A549 (cell line): Measurements from ENCODE around the gene DPM1. TPM values are rescaled to one million over a fixed set of nuclear protein-coding genes. Genes with fewer than 3 reads are reported as not detected.
A peak's percentile ranks its signal among the peaks of the same experiment; 100 is the strongest.

Experiments used
- ATAC-seq, 2 experiments: fragments of 200-7000 bp in 1 of 2; fragments of >200 bp in 1 of 2; cut with Nextera tagmentation in 1 of 2; cut with Tn5 transposase in 1 of 2; 3 replicates each; pipeline versions ENCODE4 v1.8.0 to v1.9.1; 2018 to 2020; ENCODE audit warnings: mild to moderate bottlenecking in 1 of 2, moderate library complexity in 1 of 2
- CTCF ChIA-PET: fragments of 300-600 bp; sonication (Branson Sonifier 250); formaldehyde crosslinking; extraction: SDS; loops from one replicate; lab custom pipeline; 2021; ENCODE audit warnings: antibody characterized with exemption, inconsistent platforms; lab: Yijun Ruan, JAX
- POLR2A ChIA-PET: fragments of 350-600 bp; formaldehyde crosslinking; extraction: SDS; loops from one replicate; lab custom pipeline; 2021; ENCODE audit warnings: antibody characterized with exemption, inconsistent platforms; lab: Yijun Ruan, JAX
- DNase-seq, 2 experiments: peaks; one replicate each; pipeline versions ENCODE4 v3.0.0 to v3.0.0-alpha.2; 2011 to 2016; ENCODE audit warnings: low read depth in 1 of 2, low spot score in 1 of 2
- FAIRE-seq: peaks from 2 replicates; lab custom pipeline; 2011; peaks lifted over from hg19 to GRCh38; lab: Jason Lieb, UNC
- H3K27ac ChIP-seq, 2 experiments: fragments of >200 bp; sonication (Bioruptor Twin); formaldehyde crosslinking; 3 replicates each; pipeline ENCODE4 v1.5.1; 2016 to 2017
- H3K4me1 ChIP-seq: fragments of >200 bp; sonication (Bioruptor Twin); formaldehyde crosslinking; 3 replicates; pipeline ENCODE4 v1.6.1; 2016
- H3K4me2 ChIP-seq: fragments of >200 bp; sonication (Bioruptor Twin); formaldehyde crosslinking; 3 replicates; pipeline ENCODE4 v1.6.1; 2016
- H3K4me3 ChIP-seq: fragments of >200 bp; sonication (Bioruptor Twin); formaldehyde crosslinking; 3 replicates; pipeline ENCODE4 v1.5.1; 2016
- H3K9me3 ChIP-seq: fragments of >200 bp; sonication (Bioruptor Twin); formaldehyde crosslinking; 3 replicates; pipeline ENCODE4 v1.6.1; 2016
- ATOH8 ChIP-seq: fragments of 250-450 bp; sonication (Bioruptor Pico); IDR thresholded peaks from 2 replicates; pipeline ENCODE4 v1.5.0; 2020; ENCODE audit warnings: low read depth, mild to moderate bottlenecking, moderate library complexity
- BCL3 ChIP-seq: fragments of >200 bp; sonication (Bioruptor Twin); formaldehyde crosslinking; IDR thresholded peaks from 3 replicates; pipeline ENCODE4 v1.6.1; 2016
- BHLHE40 ChIP-seq: IDR thresholded peaks from 2 replicates; pipeline ENCODE4 v1.6.1; 2012; ENCODE audit warnings: low read depth, low read length, inconsistent platforms
- CBX8 ChIP-seq: fragments of 200-600 bp; sonication (generic); IDR thresholded peaks from 2 replicates; pipeline ENCODE4 v1.6.1; 2016
- CEBPB ChIP-seq, 2 experiments: fragments of >200 bp in 1 of 2; sonication (Bioruptor Twin) in 1 of 2; formaldehyde crosslinking in 1 of 2; IDR thresholded peaks; 2 replicates each; pipeline ENCODE4 v1.6.1; 2012 to 2016
- E2F6 ChIP-seq: IDR thresholded peaks from 2 replicates; pipeline ENCODE4 v1.6.1; 2012; ENCODE audit warnings: low read depth, borderline replicate concordance
- FOSB ChIP-seq: fragments of 250-450 bp; sonication (Bioruptor Pico); IDR thresholded peaks from 2 replicates; pipeline ENCODE4 v1.5.0; 2020; ENCODE audit warnings: mild to moderate bottlenecking, moderate library complexity
- FOSL2 ChIP-seq, 2 experiments: fragments of 450-650 bp in 1 of 2; fragments of >200 bp in 1 of 2; sonication (Bioruptor Twin) in 1 of 2; formaldehyde crosslinking; IDR thresholded peaks; 2 replicates each; pipeline versions ENCODE4 v1.5.0 to v1.6.1; 2016 to 2020; ENCODE audit warnings: mild to moderate bottlenecking in 1 of 2, moderate library complexity in 1 of 2
- HES2 ChIP-seq: fragments of >200 bp; sonication (Bioruptor Twin); formaldehyde crosslinking; IDR thresholded peaks from 2 replicates; pipeline ENCODE4 v1.6.1; 2016
- HOXB13 ChIP-seq: fragments of 250-450 bp; sonication (Bioruptor Pico); IDR thresholded peaks from 2 replicates; pipeline ENCODE4 v1.5.0; 2020; ENCODE audit warnings: low read depth, mild to moderate bottlenecking, moderate library complexity
- JUNB ChIP-seq: fragments of >200 bp; sonication (Bioruptor Twin); formaldehyde crosslinking; IDR thresholded peaks from 2 replicates; pipeline ENCODE4 v1.6.1; 2016
- MAX ChIP-seq: IDR thresholded peaks from 2 replicates; pipeline ENCODE4 v1.6.1; 2012
- MAZ ChIP-seq: fragments of 150-350 bp; IDR thresholded peaks from 2 replicates; pipeline ENCODE4 v1.6.1; 2014; ENCODE audit warnings: antibody characterized with exemption, low read depth, low read length, borderline replicate concordance
- NFE2L2 ChIP-seq: fragments of 150-350 bp; conservative IDR thresholded peaks from 2 replicates; pipeline ENCODE4 v1.6.1; 2014; ENCODE audit warnings: low read length
- NPAS2 ChIP-seq: fragments of 250-450 bp; sonication (Bioruptor Pico); IDR thresholded peaks from 2 replicates; pipeline ENCODE4 v1.8.0; 2022; ENCODE audit warnings: mild to moderate bottlenecking, moderate library complexity, borderline replicate concordance
- NR3C1 ChIP-seq: fragments of >200 bp; sonication (Bioruptor Twin); formaldehyde crosslinking; IDR thresholded peaks from 3 replicates; pipeline ENCODE4 v1.6.1; 2017
- PHF8 ChIP-seq: fragments of 200-600 bp; sonication (generic); IDR thresholded peaks from 2 replicates; pipeline ENCODE4 v1.6.1; 2016; ENCODE audit warnings: low read depth, mild to moderate bottlenecking, antibody characterized with exemption, moderate library complexity, borderline replicate concordance
- RCOR1 ChIP-seq: fragments of 150-350 bp; IDR thresholded peaks from 2 replicates; pipeline ENCODE4 v1.6.1; 2014; ENCODE audit warnings: antibody characterized with exemption, low read length, low read depth
- REST ChIP-seq: fragments of 200-600 bp; sonication (generic); IDR thresholded peaks from 2 replicates; pipeline ENCODE4 v1.6.1; 2016; ENCODE audit warnings: antibody characterized with exemption, mild to moderate bottlenecking, moderate library complexity
- SREBF2 ChIP-seq: fragments of 450-650 bp; IDR thresholded peaks from 2 replicates; pipeline ENCODE4 v1.6.1; 2014; ENCODE audit warnings: mild to moderate bottlenecking, moderate library complexity
- WGBS: methylation state at CpG from one replicate; pipeline ENCODE4 v1.1.6; 2017; ENCODE audit errors: missing lambda C conversion rate; 5-methylcytosine and 5-hydroxymethylcytosine counted together
- polyA plus RNA-seq, 4 experiments: library from polyadenylated mRNA; depleted of rRNA in 3 of 4; stranded (reverse); fragments of >200 nt; fragmentation: RNase III in 1 of 4; extraction: RNeasy Plus Mini Kit Qiagen cat#74134 plus additional on column Dnase treatment in 1 of 4; gene quantifications; 2 replicates in 3 of 4; 3 replicates in 1 of 4; pipeline ENCODE4 v1.2.3, GENCODE V29; 2011 to 2017

Gene DPM1
- polyA plus RNA-seq, 2 of the 4 experiments (the other 2 are of a cell fraction): 104 to 106 TPM

- ATAC-seq: no peak
- H3K4me1 ChIP-seq: peaks cover 7% of the 10 kb centered on the region
- ChIA-PET POLR2A (no interaction called here), CTCF (interaction anchor here (0.5 to 3.1 kb wide), 6 partner anchors 15 to 1367 kb away, joined by 3 to 12 read pairs (median 4); partner anchors contain the start of gene BCAS4)
- DNase-seq: no peak
- no peak overlapping the region for H3K4me2 ChIP-seq
- no peak overlapping the region for H3K4me3 ChIP-seq
- no peak for FAIRE-seq
- H3K9me3 ChIP-seq: no peaks in the 10 kb centered on the region
- H3K27ac ChIP-seq: no peak overlapping the region
- WGBS: 92% methylated on average over 7 of the region's 7 CpGs
- TF ChIP-seq JUNB (no peak), FOSL2 (IDR thresholded peaks at IDR 0.05) (no peak), FOSL2 (CRISPR knock-in tag; IDR thresholded peaks at IDR 0.05) (peak; percentile 18; the same call in 1 of the 2 replicates), ATOH8 (CRISPR knock-in tag) (no peak)
Measured at GRCh38 chr20:50900261-50900660, 58.1 kb downstream of the DPM1 start.

GRCh38 chr20:50898475-50898874 is 59.9 kb downstream of the DPM1 start:
- Histone ChIP-seq H3K4me1 (peaks cover 10% of the 10 kb centered on the region), H3K9me3 (no peaks in the 10 kb centered on the region), H3K4me2 (no peak overlapping the region), H3K4me3 (no peak overlapping the region), H3K27ac (peak overlapping the region in 1 of 2 experiments; percentile 6; a peak in 1 of 6 replicates)
- no peak for FAIRE-seq
- WGBS: 89% methylated on average over 1 of the region's 1 CpG
- ATAC-seq: no peak
- TF ChIP-seq SREBF2 (no peak), NFE2L2 (no peak), CEBPB (IDR thresholded peaks at IDR 0.05) (0 out of 4 replicates have a peak, but pooled peaks of 1 of the 2 experiments have one; percentile 13)
- ChIA-PET CTCF (interaction anchor here (0.7 to 3.1 kb wide), 4 partner anchors 11 to 31 kb away, joined by 3 to 12 read pairs (median 6); no protein-coding TSS in a partner anchor), POLR2A (interaction anchor here (0.6 to 1.5 kb wide), 2 partner anchors 10 to 15 kb away, joined by 3 to 7 read pairs; no protein-coding TSS in a partner anchor)
- no peak for DNase-seq

- Histone ChIP-seq H3K4me2 (no peak overlapping the region), H3K27ac (no peak overlapping the region; a peak in 1 of 6 replicates), H3K4me3 (no peak overlapping the region), H3K9me3 (no peaks in the 10 kb centered on the region), H3K4me1 (peaks cover 10% of the 10 kb centered on the region)
- ATAC-seq (peak in 1 of 2 experiments; percentile 33; a peak in 4 of 6 replicates), FAIRE-seq (no peak), DNase-seq (no peak)
- ChIA-PET POLR2A (no interaction called here), CTCF (interaction anchor here (0.9 to 1.9 kb wide), 5 partner anchors 11 to 101 kb away, joined by 3 to 8 read pairs (median 5); partner anchors contain the start of gene BCAS4)
- TF ChIP-seq CBX8: no peak
- 92% methylated on average over 8 of the region's 8 CpGs for WGBS
Measured at GRCh38 chr20:50895111-50895830, 63.1 kb downstream of the DPM1 start.

- ChIA-PET CTCF (no interaction called here), POLR2A (interaction anchor here (0.6 kb wide), 1 partner anchor 81 kb away, joined by 3 read pairs; no protein-coding TSS in a partner anchor)
- ATAC-seq (no peak), DNase-seq (no peak), FAIRE-seq (no peak)
- no peaks in the 10 kb centered on the region for H3K9me3 ChIP-seq
- H3K4me1 ChIP-seq: peaks cover 10% of the 10 kb centered on the region
- H3K4me3 ChIP-seq: no peak overlapping the region
- WGBS: 95% methylated on average over 7 of the region's 7 CpGs
- H3K27ac ChIP-seq: no peak overlapping the region
- H3K4me2 ChIP-seq: no peak overlapping the region
- TF ChIP-seq PHF8 (no peak), HOXB13 (no peak), MAZ (no peak), E2F6 (no peak), NFE2L2 (no peak), MAX (no peak), REST (no peak), BHLHE40 (no peak), RCOR1 (no peak), HES2 (no peak), BCL3 (no peak), FOSL2 (IDR thresholded peaks at IDR 0.05) (no peak), FOSL2 (CRISPR knock-in tag; IDR thresholded peaks at IDR 0.05) (no peak), FOSB (no peak), NPAS2 (CRISPR knock-in tag) (no peak), NR3C1 (no peak), SREBF2 (no peak), CBX8 (no peak)
Measured at GRCh38 chr20:50893620-50894019, 64.7 kb downstream of the DPM1 start.
